ENCODE measurements around the gene KCNMA1. TPM values are rescaled to one million over a fixed set of nuclear protein-coding genes. Genes with fewer than 3 reads are reported as not detected.

The KCNMA1 gene
- total RNA-seq, 1 donor from 2014 or later = 94.3 TPM

GRCh38 chr10:77071001-77071511 is 566.6 kb downstream of the KCNMA1 start:
- H3K27me3 ChIP-seq = no peaks in the 10 kb centered on the region
- no peak overlapping the region for H3K4me3 ChIP-seq
- peaks cover 7% of the 10 kb centered on the region for H3K4me1 ChIP-seq
- TF ChIP-seq POLR2AphosphoS5 (IDR thresholded peaks at IDR 0.05; ENCODE audit: insufficient read depth in 1 of 2, low read depth in 1 of 2) (no peak), POLR2A (IDR thresholded peaks at IDR 0.05) (no peak)
- TF ChIP-seq, protein P1, sequence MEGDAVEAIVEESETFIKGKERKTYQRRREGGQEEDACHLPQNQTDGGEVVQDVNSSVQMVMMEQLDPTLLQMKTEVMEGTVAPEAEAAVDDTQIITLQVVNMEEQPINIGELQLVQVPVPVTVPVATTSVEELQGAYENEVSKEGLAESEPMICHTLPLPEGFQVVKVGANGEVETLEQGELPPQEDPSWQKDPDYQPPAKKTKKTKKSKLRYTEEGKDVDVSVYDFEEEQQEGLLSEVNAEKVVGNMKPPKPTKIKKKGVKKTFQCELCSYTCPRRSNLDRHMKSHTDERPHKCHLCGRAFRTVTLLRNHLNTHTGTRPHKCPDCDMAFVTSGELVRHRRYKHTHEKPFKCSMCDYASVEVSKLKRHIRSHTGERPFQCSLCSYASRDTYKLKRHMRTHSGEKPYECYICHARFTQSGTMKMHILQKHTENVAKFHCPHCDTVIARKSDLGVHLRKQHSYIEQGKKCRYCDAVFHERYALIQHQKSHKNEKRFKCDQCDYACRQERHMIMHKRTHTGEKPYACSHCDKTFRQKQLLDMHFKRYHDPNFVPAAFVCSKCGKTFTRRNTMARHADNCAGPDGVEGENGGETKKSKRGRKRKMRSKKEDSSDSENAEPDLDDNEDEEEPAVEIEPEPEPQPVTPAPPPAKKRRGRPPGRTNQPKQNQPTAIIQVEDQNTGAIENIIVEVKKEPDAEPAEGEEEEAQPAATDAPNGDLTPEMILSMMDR (IDR thresholded peaks at IDR 0.05) = no peak
- H3K9me3 ChIP-seq = no peaks in the 10 kb centered on the region
- H3K27ac ChIP-seq = no peak overlapping the region
- no peaks in the 10 kb centered on the region for H3K36me3 ChIP-seq
- no peak for DNase-seq (ENCODE audit: extremely low spot score in 2 of 2)
- intact Hi-C loops (cut with DNase I) = no loop called here

GRCh38 chr10:77070346-77070745 is 567.3 kb downstream of the KCNMA1 start:
- DNase-seq (ENCODE audit: extremely low spot score in 2 of 2) = no peak
- Histone ChIP-seq H3K4me3 (no peak overlapping the region), H3K27ac (no peak overlapping the region), H3K27me3 (no peaks in the 10 kb centered on the region), H3K9me3 (no peaks in the 10 kb centered on the region), H3K36me3 (no peaks in the 10 kb centered on the region), H3K4me1 (peaks cover 7% of the 10 kb centered on the region)
- intact Hi-C loops (cut with DNase I) = no loop called here
- no peak for TF ChIP-seq POLR2A (IDR thresholded peaks at IDR 0.05)
- TF ChIP-seq POLR2AphosphoS5 (IDR thresholded peaks at IDR 0.05; ENCODE audit: insufficient read depth in 1 of 2, low read depth in 1 of 2) = no peak
- TF ChIP-seq, protein P1 (IDR thresholded peaks at IDR 0.05) = no peak

DNA sequence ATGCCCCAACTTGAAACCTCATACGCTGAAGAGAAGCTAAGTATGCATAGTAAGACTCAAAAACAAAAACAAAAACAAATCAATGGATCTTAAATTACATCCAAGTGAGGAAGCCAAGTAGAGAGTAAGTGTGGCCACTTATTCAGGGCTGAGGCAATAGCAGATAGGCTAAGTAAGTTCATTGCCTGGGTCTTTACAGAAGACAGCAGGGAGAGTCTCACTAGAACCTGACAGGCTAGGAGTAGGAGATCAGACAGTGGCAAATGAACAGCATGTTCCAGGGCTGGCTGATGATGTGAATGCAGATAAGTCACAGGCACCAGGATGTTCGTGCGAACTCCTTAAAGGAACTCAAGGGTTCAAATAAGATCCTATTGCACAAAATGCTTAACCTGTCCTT is 568.6 kb downstream of the KCNMA1 start:
- Histone ChIP-seq H3K9me3 (no peaks in the 10 kb centered on the region), H3K27me3 (no peaks in the 10 kb centered on the region), H3K36me3 (no peaks in the 10 kb centered on the region), H3K4me1 (peaks cover 7% of the 10 kb centered on the region), H3K27ac (no peak overlapping the region), H3K4me3 (no peak overlapping the region)
- intact Hi-C loops (cut with DNase I) = no loop called here
- no peak for TF ChIP-seq POLR2A (IDR thresholded peaks at IDR 0.05)
- TF ChIP-seq, protein P1 (IDR thresholded peaks at IDR 0.05) = no peak
- no peak for DNase-seq (ENCODE audit: extremely low spot score in 2 of 2)

- TF ChIP-seq POLR2A (IDR thresholded peaks at IDR 0.05) (no peak), POLR2AphosphoS5 (IDR thresholded peaks at IDR 0.05; ENCODE audit: insufficient read depth in 1 of 2, low read depth in 1 of 2) (no peak)
- Histone ChIP-seq H3K4me1 (peaks cover 3% of the 10 kb centered on the region), H3K27me3 (no peaks in the 10 kb centered on the region), H3K36me3 (no peaks in the 10 kb centered on the region), H3K4me3 (no peak overlapping the region), H3K9me3 (no peaks in the 10 kb centered on the region), H3K27ac (no peak overlapping the region)
- no peak for DNase-seq (ENCODE audit: extremely low spot score in 2 of 2)
- intact Hi-C loops (cut with DNase I) = no loop called here
These were observed 569.3 kb downstream of the KCNMA1 start for GRCh38 chr10:77068272-77068671.

DNA sequence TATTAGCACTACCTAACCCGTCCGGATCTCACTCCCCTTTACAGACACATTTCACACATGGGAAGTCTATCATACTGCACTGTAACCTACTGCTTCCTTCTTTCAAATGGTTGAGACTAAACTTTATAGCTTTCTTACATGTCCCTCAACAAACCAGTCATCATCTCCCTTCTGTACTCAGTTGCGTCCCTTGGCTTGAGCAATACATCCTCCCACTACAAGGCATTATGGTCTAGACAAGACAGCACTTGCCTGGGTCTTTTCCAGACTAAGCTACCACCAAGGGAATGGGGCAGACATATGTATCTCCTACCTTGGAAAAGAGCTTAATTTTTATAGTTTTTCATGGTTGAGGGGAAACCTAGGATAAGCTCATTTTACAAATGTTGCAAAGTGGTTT is 575.2 kb downstream of the KCNMA1 start:
- intact Hi-C loops (cut with DNase I) = no loop called here
- TF ChIP-seq POLR2A (IDR thresholded peaks at IDR 0.05) (no peak), POLR2AphosphoS5 (IDR thresholded peaks at IDR 0.05; ENCODE audit: insufficient read depth in 1 of 2, low read depth in 1 of 2) (no peak)
- TF ChIP-seq, protein P1 (IDR thresholded peaks at IDR 0.05) = no peak
- no peak overlapping the region for H3K4me3 ChIP-seq

More for the DNA sequence above, 575.2 kb downstream of the KCNMA1 start:
- Histone ChIP-seq H3K9me3 (no peaks in the 10 kb centered on the region), H3K36me3 (no peaks in the 10 kb centered on the region), H3K27me3 (no peaks in the 10 kb centered on the region), H3K4me1 (no peaks in the 10 kb centered on the region), H3K27ac (no peak overlapping the region)
- no peak for DNase-seq (ENCODE audit: extremely low spot score in 2 of 2)

Data from vagina (tissue), 2 donors.